Ecto neural progenitor cell (in vitro differentiated cells): ENCODE data around the gene GPC6.

Experiments used
- DNase-seq: peaks from one replicate; pipeline ENCODE4 v3.0.0-alpha.2; 2018; ENCODE audit warnings: low spot score

The GPC6 gene

GRCh38 chr13:93976528-93976927 is 749.9 kb downstream of the GPC6 start:
- DNase-seq: no peak

GRCh38 chr13:93977986-93978385 is 751.4 kb downstream of the GPC6 start:
- DNase-seq: no peak

GRCh38 chr13:93981426-93981977 is 754.9 kb downstream of the GPC6 start:
- no peak for DNase-seq

- no peak for DNase-seq
These were observed 755.7 kb downstream of the GPC6 start for GRCh38 chr13:93982179-93982918.

DNA sequence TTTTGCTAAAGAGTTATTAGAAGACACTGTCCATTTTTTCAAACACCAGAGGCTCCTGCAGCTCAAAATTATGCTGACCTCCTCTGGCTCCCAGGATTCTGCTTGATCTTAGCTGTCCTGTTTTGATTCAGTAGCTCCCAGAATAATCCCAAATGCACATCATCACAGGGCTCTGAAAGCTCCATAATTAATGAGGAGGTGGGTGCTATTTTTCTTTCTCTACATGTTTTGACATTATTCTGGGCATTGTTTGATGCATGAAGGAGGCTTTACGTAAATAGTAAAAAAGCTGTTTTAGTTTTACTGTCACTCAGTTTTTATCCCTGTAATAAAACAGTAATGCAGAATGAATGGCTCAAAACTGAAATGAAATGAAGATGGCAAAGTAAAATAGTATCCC is 757.4 kb downstream of the GPC6 start:
- DNase-seq: no peak

DNA sequence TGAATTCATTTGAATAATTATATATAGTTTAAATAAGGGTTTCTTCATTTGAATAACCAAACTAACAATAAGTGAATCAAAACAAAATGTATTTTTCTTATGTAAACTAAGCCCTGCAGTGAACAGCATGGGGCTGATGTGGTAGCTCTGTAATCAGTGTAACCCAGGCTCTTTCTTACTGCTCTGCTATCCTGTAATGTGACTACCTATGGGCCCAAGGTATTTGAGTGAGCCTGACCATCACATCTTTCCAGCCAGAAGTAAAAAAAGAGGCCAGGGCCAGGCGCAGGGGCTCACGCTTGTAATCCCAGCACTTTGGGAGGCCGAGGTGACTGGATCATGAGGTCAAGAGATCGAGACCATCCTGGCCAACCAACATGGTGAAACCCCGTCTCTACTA is 758.3 kb downstream of the GPC6 start:
- DNase-seq: no peak

DNA sequence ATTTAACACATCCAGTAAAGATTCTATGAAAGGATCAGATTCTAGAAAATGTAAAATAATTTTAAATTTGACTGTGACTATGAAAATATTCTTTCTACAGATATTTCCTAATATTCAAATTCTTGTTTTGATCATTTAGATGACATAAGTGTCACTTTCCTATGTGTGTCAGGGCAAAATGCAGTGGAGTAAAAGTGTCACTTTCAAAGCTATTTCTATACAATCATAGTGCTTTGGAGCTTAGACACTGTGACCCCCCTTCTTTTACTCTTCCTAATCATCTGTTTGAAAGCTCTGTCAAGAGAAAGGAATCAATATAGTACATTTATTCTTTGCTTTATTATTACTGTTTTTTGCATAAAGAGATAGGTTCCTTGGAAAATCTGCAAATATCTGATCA is 760.9 kb downstream of the GPC6 start:
- DNase-seq: no peak

DNA sequence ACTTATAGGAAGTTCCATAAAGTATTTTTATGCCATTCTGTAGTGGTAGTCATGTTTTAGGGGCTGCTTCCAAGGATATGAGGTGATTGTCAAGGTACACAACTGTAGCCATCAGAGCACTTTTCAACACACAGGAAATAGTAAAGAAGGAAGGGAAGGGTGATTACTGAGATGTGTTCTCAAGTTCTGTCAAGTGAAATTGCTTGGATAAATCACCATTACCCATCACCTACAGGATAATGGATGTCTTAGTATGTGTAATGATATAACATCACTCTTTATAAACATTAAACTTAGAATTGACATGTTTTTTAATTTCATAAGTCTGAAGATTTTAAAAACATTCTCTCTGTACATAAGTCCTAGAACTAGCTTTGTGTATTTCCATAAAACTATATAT is 765.0 kb downstream of the GPC6 start:
- DNase-seq: no peak

DNA sequence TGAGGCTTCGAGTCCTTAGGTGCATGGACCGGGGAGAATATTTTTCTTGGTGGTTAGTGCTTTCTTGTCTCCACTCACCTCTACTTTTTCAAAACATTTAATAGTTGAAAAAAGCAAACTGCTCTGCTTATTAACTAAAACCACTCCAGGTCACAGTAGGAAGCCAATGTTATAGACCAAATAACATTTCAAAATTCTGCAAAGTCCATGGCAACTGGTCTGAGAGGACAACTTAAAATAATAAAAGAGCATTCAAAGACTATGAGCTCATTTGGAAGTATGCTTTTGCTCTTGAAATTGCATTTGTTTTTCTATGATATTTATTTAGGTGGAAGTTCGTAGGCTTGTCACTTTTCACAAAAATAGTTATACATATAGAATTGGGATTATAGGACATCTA is 769.9 kb downstream of the GPC6 start:
- DNase-seq: no peak

DNA sequence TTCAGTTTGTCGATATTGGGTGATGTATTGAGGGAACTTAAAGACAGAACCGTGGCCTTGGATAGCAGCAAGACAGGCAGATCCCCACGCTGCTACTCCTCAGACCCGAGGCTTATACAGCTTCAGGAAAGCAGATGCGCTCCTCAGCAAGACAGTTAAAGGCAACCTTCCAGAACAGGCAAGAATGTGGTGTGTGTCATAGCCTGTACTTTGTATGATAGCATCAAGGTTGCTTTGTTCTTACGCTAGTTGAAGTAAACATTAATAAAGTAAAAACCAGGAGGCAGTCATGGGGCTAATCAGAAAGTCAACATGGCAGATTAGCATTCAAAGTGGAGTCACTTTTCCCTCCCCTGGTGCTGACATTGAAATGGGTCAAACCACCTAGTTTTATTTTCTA is 779.7 kb downstream of the GPC6 start:
- no peak for DNase-seq

DNA sequence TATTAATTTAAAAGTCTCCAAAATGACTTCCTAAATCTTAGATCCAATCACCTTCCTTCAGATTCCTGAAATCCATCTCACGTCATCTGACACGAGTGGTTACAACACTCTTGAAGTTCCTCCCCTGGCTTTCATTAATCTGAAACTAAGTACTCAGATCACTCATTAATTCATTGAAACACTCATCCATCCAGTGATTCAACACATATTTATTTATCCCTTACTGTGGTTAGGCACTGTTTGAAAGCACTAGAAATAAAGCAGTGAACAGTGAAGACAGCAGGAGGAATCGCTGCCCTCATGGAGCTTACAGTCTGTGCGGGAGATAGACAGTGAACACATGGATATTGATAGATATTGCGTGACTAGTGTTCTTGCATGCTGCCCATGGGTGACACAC is 780.5 kb downstream of the GPC6 start:
- DNase-seq: no peak

- no peak for DNase-seq
These were observed 783.1 kb downstream of the GPC6 start for GRCh38 chr13:94009701-94010100.

DNA sequence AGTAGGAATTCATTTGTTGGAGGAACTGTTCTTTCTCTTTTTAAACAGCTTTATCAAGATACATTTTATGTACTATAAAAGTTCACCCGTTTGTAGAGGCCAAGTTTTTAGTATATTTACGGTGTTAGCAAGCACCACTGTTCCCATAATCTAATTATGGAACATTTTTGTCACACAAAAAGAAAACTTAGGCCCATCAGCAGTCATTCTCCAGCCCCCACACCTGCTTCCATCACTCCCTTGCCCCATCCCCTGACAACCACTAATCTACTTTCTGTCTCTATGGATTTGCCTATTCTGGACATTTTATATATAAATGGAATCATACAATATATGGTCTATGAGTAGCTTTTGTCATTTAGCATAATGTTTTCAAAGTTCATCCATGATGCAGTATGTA is 787.9 kb downstream of the GPC6 start:
- no peak for DNase-seq

DNA sequence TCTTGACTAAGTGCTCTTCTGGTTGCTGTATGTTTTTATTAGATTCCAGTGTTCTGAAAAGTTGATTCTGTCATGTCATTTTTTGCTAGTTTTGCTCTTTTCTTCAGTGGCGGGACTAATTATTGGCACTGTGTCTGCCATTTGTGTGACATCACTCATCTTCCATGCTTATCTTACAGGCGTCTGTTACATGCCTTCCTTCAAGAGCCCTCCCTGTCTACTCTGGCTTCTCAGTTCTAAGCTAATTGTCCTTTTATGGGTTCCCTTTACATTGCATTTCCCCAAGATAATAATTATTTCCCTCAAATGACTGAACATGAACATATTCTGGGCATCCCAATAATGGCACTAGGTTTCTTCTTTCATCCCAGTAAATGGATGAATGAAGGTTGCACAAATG is 793.8 kb downstream of the GPC6 start:
- DNase-seq: no peak

DNA sequence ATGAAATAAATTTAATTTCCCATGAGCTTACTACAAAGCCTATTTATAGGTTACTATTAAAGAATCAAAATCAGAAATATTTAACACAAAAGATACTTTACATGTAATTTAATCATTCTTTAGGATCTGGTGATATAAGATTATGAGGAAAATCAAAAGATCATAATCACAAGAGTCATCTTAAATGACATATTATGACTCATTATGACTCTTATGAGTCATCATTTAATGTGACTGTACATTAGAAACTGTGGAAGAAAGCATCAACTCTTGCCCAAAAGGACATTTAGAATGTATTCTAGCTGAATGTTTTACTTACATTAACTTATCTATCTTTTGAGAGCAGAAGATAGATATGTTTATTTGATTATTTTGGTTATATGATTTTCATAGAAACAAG is 794.2 kb downstream of the GPC6 start:
- DNase-seq: no peak

- no peak for DNase-seq
These were observed 801.6 kb downstream of the GPC6 start for GRCh38 chr13:94028234-94028633.

- DNase-seq: no peak
These were observed 802.0 kb downstream of the GPC6 start for GRCh38 chr13:94028650-94029049.

DNA sequence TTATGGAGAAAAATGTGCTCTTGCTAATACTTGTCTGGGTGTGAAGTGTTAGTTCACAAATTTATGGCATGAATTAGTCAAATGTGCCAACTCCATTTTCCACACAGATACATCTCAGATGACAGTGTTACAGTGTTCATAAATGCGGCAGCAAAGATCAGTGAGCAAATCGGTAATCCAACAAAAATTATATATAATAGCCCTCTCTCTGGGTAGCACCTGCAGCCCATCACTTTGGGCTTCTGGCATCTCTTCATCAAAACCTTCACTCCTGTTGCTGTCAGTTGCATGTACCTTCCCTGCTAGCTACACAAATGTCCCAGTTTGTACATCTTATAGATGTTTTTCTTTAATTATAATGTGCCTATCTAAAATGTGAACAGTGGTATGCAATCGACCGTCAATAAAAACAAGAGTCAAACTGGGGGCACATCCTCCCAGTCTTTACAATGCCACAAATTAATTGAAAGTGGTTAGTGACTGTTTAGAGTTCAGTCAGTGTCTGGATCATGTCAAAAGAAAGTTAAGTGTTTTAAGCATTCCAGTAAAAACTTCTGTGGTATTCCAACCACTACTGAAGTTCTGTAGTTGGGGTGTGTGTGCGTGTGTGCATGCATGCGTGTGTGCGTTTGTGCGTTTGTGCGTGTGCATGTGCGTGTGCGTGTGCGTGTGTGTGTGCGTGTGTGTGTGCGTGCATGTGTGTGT is 804.0 kb downstream of the GPC6 start:
- DNase-seq: no peak

GRCh38 chr13:94031609-94032008 is 805.0 kb downstream of the GPC6 start:
- no peak for DNase-seq

- no peak for DNase-seq
These were observed 806.5 kb downstream of the GPC6 start for GRCh38 chr13:94033098-94033497.

- DNase-seq: no peak
These were observed 807.4 kb downstream of the GPC6 start for GRCh38 chr13:94033830-94034642.

DNA sequence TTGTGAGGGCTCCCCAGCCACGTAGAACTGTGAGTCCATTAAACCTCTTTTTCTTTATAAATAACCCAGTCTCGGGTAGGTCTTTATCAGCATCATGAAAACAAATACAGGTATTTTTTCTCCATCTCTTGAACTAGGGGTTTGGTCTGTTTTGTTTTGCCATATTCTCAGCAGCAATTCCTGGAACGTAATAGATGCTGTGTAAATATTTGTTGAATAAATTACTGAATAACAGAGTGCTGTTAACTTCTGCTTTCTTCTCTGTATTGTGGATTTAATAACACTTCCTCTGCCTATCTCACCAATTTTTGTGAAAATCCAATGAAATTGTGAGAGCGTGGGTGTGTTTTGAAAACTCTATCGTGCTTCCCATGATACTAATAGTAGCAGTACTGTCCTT is 823.4 kb downstream of the GPC6 start:
- no peak for DNase-seq

DNA sequence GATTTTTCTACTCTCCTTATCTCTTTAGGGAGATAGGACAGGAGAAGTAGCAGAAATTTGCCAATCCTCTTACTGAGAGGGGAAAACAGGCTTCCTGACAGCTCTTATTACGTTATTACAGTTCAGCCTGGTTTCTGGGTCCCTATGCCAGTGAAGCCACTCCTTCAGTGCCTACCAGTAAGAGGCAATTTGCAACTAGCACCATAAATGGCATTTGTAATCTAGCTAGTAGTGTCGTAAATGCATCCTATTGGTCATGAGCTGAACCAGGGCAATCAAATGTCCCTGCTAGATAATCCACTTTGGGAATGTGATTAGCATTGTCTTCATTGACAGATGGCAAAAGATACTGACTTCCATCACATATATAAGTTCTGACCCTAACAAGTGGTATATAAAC is 824.1 kb downstream of the GPC6 start:
- no peak for DNase-seq
